ENCODE measurements around the gene KLHDC7A.
"Not testable (repeated sequence)": the region's sequence is repeated elsewhere in the genome, so short reads cannot be mapped to it uniquely, and the experiment has no call there.

Gene KLHDC7A

DNA sequence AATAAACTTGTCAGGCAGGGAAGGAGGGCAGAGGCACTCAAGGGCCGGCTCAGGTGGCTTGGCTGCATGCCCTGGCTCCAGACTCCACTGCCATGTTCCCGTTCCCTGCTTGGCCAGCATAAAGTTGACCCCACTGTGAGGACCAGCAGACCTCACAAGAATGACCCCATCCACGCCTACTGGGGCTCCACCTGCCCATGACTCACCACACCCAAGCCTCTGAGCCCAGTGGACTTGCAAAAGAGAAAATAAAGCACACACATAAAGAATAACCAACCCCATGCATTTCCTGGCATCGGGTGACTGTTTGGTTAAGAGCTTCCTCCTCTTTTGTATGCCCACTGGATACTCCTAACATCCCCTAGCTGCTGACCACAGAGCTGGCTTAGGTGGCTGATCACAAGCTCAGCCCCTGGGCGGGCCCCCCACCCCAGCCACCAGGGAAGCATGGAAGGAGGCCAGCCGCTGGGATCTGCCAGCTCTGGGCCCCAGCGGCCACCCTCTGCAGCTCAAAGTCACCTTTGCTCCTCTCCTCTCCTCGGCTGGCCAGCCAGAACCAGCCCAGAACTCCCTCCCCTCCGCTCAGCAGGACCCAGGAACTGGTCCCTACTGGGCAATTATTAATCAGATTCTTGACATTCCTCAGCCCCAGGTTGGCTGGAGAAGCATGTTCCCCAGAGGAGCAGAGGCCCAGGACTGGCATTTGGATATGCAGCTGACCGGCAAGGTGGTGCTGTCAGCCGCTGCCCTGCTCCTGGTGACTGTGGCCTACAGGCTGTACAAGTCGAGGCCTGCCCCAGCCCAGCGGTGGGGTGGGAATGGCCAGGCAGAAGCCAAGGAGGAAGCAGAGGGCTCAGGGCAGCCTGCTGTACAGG lies at the start of gene KLHDC7A:
Gene KLHDC7A (plus strand): TSS at position 616 of the 875 bp plus-strand sequence. CDS start 52 bp downstream, at position 668.
- no peak for DNase-seq (ENCODE audit: low read depth)

DNA sequence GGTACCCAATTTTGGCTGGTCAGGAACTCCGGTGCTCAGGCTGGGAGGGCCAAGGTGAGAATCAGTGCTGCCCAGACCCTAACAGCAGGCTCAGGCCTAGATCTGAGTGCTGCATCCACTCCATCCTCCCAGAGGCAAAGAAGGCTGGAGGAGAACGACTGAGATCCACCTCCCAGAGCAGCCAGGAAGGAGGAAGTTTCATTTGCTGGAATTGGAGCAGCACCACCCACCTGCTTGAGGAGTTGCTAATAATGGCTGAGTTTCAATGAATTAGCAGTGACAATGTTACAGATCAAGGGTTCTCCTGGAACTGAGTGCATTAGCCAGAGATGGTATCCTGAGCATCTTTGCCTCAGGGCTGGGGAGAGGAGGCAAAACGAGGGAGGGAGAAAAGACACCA lies 46.7 kb upstream of the KLHDC7A start:
- no peak for DNase-seq (ENCODE audit: low read depth)

DNA sequence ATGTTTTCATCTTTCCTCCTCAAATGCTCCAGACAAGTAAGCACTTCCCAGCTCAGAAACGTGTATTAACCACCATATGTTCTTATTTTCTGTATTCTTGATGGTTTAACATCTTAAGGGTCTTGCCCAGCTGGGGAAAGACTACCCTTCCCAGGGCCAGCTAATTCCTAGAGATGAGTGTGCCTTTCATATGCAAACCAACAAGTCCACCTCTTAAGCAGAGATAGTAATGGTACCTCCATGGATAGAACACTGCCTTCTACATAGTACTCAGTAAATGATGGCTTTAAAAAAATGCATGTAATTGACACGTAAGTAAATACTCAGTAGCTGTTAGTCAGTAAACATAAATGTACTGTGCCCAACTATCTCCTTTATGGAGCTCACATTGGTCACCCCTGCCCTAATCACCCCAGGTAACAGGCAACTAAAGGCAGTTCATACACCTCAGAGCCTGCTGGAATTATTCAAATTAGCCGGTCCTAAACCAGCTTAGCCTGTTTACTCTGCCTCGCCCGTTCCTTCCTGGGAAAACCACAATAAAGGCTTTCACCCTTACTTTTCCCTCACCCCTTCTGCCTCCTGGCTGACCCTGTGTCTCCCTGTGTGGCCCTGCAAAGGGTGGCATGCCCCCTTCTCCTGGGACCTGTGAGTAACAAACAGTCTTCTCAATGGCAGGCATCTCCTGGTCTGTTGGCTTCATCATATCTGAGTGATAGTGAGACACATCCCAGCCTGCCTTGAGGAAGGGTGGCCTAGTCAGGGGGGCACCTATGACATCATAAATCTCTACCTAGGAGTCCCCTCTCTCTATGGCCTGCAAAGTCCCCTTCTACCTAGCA lies 40.1 kb upstream of the KLHDC7A start:
- DNase-seq (ENCODE audit: low read depth) = no peak

DNA sequence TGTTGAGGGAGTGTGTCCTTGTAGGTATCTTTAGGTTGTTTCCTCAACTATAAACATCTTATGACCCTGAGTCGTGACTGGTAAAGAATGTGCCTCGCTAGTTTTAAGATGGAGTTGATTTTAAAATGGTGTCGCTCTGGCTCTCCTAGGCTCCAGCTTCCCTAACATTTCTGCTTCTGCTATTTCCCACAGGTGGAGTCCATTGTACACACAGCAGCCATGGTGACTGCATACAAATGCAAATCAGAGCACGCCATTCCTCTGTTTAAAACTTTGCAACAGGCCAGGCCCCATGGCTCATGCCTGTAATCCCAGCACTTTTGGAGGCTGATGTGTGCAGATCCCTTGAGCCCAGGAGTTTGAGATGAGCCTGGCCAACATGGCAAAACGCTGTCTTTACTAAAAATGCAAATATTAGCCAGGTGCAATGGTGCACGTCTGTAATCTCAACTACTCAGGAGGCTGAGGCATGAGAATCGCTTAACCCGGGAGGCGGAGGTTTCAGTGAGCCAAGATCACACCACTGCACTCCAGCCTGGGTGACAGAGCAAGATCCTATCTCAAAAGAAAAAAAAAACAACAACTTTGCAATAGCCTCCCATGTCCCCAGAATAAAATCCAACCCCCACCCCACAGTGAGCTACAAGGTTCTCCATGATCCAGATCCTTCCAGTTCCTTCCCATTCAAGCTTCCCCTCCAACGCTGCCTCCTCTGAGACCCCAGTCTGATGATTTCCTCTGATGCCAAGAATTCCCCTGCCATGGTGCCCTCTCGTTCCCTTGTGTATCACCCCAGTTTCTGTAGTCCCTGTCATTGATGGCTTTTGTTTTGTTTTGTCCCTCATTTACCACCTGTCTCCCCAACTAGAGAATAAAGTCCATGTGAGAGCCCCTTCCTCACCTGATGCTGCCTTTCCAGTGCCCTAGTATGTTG lies 36.9 kb upstream of the KLHDC7A start:
- no peak for DNase-seq (ENCODE audit: low read depth)

DNA sequence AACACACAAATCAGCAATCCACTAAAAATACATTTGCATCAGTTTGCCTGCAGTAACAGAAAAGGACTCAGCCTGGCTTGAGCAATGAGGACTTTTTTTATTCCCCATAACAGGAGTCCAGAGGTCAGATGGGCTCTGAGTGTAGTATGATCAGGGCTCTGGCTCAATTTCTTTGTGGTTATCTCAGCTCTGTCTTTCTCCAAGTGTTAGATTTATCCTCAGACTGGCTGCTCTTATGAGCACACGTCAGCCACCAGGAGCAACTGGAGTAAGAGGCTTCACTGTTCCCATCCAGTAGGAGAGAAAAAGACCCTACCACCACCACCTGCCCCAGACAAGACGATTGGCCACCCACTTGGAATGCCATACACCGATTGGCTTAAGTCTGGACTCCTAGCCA lies 36.2 kb upstream of the KLHDC7A start:
- no peak for DNase-seq (ENCODE audit: low read depth)

DNA sequence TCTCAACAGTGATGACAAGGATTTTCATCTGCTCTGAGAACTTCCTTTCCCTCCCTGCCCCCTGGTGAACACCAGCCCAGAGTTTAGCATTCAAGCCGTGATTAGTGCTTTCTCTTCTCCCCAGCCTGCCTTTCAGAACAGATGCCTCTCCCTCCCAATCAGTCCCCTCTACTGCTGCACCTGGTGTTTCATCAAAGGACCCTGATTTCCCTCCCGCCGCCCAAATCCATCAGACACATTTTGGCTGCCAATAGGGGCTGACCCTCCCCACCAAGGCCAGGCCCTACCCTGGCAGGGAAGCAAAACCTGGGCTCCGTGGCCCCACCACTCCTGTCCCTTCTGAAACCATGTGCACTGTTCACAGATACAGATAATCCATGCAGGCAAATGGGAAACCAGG lies 34.0 kb upstream of the KLHDC7A start:
- DNase-seq (ENCODE audit: low read depth) = no peak

DNA sequence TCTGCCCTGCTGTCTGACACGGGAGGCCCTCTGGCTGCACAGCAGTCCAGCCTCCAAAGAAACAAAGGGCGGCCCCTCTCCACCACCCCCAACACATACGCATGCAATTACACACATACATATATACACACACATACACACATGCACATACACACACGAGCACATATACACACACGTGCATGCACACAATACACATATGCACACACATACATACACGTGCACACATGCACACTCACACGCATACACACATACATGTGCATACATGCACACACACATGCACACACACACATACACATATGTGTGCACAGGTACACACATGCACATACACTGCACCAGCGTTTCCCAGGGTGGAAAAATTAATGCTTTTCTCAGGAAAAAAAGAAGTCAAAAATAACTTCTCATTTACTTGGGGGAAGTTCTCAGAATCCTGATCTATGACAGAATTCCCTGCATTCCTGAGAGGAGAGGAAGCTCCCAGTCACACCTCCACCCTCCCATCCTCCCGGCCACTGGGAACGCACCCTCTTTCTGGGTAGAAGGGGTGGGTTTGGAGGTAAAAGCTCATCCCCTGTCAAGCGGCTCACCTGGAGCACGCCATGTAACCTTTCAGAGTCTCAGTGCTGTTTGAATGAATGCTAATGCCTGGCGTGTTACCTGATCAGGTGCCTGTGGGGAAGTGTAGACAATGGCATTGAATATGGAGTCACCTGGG lies 33.1 kb upstream of the KLHDC7A start:
- DNase-seq (ENCODE audit: low read depth) = no peak

DNA sequence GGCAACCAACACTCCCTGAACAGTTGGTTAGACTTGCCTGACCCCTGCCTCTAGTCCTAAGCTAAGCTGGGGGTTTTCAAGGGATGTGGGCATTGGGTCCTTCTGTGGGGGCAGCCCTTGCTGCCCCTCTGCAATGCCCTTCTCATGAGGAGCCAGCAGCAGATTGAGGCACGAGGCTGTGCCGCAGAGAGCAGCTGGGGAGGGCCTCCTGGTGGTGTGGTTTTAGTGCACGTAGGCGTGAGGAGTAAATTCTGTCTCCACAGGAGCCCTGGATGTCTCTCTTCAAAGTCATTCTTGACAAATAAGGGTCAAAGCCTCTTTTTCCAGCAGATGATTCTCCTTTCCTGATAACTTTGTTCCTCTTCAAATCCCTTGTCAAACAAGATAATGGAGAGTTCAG lies 31.8 kb upstream of the KLHDC7A start:
- no peak for DNase-seq (ENCODE audit: low read depth)

DNA sequence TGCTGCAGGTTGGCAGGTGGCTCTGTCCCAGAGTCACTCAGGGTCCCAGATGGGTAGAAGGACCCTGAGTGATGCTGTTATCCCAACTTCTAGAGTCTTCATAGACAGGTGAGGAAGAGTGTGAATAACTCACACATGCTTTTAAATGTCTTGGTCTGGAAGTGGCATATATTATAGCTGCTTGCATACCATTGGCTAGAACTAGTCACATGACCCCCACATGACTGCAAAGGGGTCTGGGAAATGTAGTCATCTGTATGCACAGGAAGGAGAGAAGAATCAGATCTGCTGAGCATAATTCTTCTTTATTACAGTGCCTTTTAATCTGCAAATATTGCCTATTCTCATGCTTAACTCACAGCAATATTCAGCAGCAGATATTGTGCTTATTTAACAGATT lies 28.2 kb upstream of the KLHDC7A start:
- DNase-seq (ENCODE audit: low read depth) = no peak

DNA sequence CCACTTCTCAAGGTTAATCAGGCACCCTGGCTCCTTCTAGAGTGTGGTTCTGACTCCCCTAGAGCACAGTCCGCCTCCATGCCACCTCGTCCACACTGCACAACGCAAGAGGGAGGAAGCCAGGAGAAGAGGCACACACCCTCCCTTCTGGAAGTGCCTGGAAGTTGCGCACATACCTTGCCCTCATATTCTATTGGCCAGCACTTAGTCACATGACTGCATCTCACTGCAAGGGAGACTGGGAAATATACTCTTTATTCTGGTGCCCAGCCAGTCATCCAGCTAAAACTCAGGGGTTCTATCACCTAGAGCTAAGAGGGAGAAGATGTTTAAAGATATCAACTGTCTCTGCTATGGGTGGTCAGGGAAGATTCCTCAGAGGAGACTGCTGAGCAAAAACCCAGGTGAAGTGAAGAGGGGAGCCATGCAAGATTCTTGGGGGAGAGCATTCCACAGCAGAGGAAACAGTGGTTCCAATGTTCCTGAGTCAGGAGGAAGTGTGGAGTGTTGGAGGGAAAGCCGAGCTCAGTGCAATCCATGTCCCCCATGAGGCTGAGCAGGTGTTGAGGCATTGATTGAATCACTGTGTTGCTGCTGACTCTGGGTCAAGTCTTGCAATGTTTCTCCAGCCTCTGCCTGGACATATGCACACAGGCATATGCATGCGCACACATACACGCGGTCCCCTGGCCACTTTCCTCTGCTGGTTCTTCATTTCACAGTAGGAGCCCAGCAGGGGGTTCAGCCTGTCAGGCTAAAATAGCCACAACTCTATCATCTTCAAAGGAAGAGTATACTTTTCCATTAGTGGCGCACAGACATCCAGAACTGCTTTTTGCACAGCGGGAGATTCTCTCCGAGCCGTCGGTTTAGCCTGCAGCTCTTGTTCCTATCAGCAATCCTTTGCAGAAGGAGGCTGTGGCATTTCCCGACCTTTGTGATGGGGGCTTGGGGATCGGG lies 22.3 kb upstream of the KLHDC7A start:
- no peak for DNase-seq (ENCODE audit: low read depth)

DNA sequence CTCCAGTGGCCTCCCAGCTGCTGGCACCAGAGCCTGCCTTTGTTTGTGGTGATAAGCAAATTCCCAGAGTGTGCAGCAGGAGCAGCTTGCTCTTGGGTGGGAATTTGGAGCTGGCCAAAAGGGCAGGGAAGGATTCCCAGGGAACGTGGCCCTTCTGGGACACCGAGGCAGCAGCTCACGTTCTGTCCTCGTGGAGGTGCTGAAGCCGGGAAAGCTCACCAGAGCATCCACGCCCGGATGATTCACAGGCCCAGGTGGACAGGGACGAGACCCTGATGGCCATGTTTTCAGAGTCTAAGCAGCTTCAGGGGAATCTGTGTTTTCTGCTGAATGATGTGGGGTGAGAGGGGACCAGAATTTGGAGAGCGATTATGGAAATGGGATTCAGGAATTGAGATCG lies 19.1 kb upstream of the KLHDC7A start:
- no peak for DNase-seq (ENCODE audit: low read depth)

DNA sequence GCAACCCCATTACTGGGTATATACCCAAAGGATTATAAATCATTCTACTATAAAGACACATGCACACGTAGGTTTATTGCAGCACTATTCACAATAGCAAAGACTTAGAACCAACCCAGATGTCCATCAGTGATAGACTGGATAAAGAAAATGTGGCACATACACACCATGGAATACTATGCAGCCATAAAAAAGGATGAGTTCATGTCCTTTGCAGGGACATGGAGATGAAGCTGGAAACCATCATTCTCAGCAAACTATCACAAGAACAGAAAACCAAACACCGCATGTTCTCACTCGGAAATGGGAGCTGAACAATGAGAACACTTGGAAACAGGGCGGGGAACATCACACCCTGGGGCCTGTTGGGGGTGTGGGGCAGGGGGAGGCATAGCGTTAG lies 18.2 kb upstream of the KLHDC7A start:
- DNase-seq (ENCODE audit: low read depth) = not testable (repeated sequence)

DNA sequence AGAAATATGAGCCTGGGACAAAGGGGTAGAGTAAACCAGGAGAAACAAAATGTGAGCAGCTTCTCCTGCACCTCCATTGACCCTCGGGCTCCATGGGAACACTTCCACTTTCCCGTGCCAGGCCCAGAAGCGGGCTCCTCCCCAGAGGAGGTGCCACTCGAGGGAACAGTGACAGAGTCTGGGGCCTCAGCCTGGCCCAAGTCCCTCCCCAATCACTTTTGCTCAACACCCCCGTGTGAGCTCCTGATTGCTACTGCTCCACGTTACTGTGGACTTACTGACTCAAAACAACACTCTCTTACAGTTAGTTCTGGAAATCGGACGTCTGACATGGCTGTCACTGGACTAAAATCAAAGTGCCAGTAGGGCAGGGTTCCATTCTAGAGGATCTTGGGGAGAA lies 17.7 kb upstream of the KLHDC7A start:
- DNase-seq (ENCODE audit: low read depth) = no peak

DNA sequence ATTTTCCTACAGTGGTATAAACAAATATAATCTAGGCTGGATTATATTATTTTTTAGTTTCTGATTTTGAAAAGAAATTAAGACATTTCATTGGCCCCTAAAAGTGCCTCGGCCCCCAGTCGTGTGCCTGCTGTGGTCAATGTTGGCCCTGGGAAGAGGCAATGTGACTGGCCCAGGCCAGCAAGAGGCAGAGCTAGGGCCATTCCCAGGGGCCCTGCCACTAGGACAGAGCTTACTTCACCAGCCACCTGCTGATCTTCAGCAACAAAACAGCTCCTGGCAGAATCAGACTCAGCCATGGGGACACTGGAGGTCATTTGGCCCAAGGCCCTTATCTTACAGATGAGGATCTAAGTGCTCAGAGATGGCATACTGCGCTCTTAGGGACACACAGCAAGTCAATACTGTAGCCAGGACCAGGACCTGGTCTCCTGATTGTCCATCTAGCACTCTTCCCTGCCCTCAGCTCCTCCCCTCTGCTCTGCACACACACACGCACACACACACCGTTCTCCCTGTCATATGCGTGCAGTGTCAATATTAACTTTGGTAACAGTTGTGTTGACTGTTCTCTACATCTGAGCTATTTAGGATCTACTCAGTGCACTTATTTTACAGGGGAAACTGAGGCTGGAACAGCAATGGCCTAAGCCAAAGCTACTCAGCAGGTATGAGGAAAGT lies 16.6 kb upstream of the KLHDC7A start:
- no peak for DNase-seq (ENCODE audit: low read depth)

DNA sequence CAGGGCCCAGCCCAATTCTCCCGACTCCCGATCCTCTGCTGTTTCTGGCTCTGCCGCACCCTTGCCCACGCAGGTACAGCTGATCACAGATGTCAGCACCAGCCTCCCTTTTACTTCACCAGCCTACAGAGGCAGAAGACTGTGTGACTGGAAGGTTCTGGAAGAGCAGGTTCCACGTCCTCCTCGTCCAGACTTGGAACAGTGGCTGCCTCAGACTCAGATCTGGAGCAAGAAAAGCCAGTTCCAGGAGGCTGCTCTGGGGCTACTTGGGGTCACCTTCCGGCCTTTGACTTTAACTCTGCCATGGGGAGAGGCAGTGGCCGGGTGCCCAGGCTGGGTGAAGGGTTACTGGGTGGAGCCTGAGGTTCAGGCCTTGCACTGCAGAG lies 16.1 kb upstream of the KLHDC7A start:
- DNase-seq (ENCODE audit: low read depth) = no peak

DNA sequence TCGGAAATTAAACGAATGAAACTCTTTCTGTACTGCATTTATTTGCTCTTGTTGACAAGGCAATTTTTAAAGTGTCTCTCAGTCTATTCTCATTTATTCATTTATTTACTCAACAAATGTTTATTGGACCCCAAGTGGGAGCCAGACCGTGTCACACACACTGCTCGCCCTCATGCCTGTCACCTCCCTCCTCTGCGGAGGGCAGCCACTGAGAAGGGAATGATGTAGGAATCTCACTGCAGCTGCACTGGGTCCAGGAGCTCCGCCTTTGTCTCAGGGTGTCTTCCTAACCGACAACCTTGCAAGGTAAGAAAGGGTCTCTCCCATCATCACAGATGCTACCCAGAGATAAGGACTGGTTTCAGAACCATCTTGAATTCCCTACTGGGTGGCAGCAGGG lies 14.1 kb upstream of the KLHDC7A start:
- no peak for DNase-seq (ENCODE audit: low read depth)

DNA sequence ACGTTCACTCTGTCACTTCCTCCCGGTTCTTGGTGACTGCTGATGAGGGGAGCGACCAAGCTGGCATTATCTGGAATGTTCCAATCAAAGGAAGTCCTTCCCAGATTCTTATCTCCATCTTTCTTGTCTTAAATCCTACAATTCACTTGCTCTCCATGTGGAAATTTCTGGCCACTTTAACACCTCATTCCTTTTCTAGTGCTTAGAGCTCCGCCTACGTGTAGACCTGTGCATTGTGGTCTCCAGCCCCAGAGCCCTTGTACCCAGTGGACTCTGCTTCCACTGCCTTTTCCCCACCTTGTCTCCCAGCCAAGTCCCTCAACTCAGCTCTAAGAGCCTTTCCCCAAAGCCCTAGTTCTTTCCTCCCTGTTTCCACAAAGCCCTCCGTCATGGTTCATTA lies 12.2 kb upstream of the KLHDC7A start:
- DNase-seq (ENCODE audit: low read depth) = no peak

DNA sequence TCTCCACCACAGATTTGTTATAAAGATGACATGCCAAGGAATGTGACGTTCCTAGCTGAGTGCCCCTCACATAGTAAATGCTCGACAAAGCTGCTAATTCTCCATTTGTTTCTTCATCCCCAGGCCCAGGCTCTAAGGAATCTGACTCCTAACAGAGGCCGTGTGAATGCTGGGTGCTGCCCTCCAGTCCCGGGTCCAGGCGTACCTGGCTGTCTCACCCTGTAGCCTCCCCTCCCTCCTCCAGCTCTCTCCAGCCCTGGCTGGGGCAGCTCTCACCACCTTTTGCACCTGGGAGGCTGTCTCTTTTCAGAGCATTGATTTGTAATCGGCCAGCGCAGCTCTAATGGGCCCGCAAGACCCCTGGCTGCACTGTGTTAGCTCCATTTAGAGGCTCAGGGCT lies 11.2 kb upstream of the KLHDC7A start:
- no peak for DNase-seq (ENCODE audit: low read depth)

DNA sequence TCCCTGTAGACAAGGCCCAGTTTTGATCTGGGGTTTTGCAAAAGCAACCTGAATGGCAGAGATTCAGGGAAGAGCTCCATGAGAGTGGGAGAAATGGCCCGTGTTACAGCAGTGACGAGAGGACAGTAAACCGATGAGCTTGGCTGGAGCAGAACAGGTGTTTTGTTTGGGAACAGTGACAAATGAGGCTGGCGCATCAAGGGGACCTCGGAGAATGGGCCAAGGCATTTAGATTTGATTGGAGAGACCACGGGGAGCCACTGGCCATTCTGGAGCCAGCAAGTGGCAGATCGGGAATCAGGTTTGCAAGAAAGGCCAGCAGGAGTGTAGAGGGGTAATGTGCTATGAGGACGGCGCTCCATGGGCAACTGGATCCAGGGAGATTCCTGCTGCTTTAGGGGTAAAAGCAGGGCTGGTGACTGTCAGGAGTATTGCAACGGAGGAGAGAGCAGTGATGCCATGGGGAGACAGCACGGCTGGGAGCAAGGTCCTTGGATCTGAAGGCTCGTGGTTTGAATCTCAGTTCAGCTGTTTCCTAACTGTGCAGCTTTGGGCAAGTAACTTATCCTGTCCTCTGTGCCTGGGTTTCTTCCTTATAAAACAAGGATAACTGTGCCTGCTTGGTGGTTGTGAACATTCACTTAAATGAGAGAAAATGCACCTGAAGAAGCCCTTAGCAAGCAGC lies 9.9 kb upstream of the KLHDC7A start:
- no peak for DNase-seq (ENCODE audit: low read depth)

Data from stimulated activated CD8-positive, alpha-beta memory T cell treated with anti-CD3 and anti-CD28 coated beads, Interleukin-15, amount 100 ng/mL, for 1 hour (primary cell).